Mesodermal cell (in vitro differentiated cells): ENCODE measurements around the gene NHS.
"Not testable (repeated sequence)": the region's sequence is repeated elsewhere in the genome, so short reads cannot be mapped to it uniquely, and the experiment has no call there.

ENCODE experiments used
- H3K27ac ChIP-seq: 2 replicates; pipeline ENCODE4 v1.7.0; 2013; ENCODE audit warnings: mild to moderate bottlenecking, low read depth, low read length, moderate library complexity; ENCODE audit not compliant: severe bottlenecking
- H3K36me3 ChIP-seq: 2 replicates; pipeline ENCODE4 v1.7.1; 2013; ENCODE audit warnings: mild to moderate bottlenecking, low read length, moderate library complexity; ENCODE audit not compliant: control insufficient read depth, insufficient read depth
- H3K4me1 ChIP-seq: one replicate; pipeline ENCODE4 v1.7.1; 2013; ENCODE audit warnings: mild to moderate bottlenecking, low read length; ENCODE audit not compliant: insufficient read depth, control insufficient read depth, poor library complexity, severe bottlenecking
- H3K4me3 ChIP-seq: 2 replicates; pipeline ENCODE4 v1.7.0; 2013; ENCODE audit warnings: low read length, control low read depth, mild to moderate bottlenecking; ENCODE audit not compliant: insufficient read depth, poor library complexity, severe bottlenecking; ENCODE audit errors: extremely low read depth
- H3K9me3 ChIP-seq: 2 replicates; pipeline ENCODE4 v1.7.1; 2013; ENCODE audit warnings: mild to moderate bottlenecking, low read length, moderate library complexity; ENCODE audit not compliant: control insufficient read depth
- WGBS, 2 experiments: methylation state at CpG; one replicate each; pipeline ENCODE4 v1.1.5; 2013; ENCODE audit warnings: missing lambda C conversion rate in 2 of 2; ENCODE audit not compliant: insufficient coverage in 2 of 2; 5-methylcytosine and 5-hydroxymethylcytosine counted together

Gene NHS

DNA sequence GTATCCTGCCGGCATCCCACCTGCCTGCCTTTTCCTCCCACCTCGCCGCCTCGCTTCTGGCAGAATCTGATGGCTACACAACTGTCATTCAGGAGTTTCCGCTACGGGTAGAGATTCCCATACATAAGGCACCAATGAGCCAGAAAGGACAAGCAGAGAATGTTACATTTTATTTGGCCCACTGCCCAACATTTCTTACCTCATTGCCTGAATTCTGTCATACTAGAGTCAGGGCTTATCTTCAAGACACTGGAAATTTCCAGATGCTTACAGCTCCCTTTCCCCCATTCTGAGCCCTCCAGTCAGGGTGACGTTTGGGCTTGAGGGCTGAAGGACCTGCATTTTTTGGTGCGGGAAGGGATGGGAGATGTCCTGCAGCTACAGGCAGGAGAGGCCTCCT lies 113.0 kb downstream of the NHS start:
- no peak overlapping the region for H3K27ac ChIP-seq
- H3K4me1 ChIP-seq: no peaks in the 10 kb centered on the region
- H3K36me3 ChIP-seq: no peaks in the 10 kb centered on the region
- WGBS, 2 experiments: 93 to 100% methylated on average over 1 to 3 of the region's 8 CpGs
- no peak overlapping the region for H3K4me3 ChIP-seq
- H3K9me3 ChIP-seq: no peaks in the 10 kb centered on the region

DNA sequence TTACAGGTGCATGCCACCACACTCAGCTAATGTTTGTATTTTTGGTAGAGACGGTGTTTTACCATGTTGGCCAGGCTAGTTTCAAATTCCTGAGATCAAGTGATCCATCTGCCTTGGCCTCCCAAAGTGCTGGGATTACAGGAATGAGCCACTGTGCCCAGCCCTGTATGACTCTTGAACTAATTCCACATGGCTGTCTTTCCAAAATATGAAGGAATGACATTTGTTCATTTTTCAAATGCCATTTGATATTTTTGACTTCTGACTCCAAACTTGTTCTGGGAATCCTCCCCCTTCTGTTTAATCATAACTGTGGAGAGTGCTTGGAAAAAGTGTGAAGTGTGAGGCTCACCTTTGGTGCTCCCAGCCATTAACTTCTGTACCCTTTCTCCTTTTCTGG lies 119.2 kb downstream of the NHS start:
- H3K4me3 ChIP-seq: no peak overlapping the region
- 100% methylated on average over 1 of the region's 1 CpG; no CpG with 5 or more reads in 1 of the 2 experiments for whole genome bisulfite sequencing, 2 experiments

DNA sequence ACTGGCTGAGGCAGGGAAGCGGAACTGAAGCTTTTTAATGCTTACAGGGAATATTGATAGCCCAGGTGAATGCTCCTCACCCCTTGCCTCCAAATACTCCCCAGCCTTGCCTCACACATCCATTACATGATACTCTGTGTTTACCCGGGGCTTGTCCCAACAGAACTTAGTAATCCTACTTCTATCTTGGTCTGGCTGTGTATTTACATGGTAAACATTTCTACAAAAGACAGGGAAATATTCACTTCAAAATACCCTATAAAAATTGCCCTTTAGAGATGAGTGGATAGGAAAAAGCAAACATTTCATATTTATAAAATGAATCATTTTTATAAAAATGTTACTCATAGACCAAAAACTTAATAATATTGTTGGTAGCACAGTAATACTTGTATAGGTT lies 120.1 kb downstream of the NHS start:
- Histone ChIP-seq H3K36me3 (no peaks in the 10 kb centered on the region), H3K4me3 (no peak overlapping the region), H3K4me1 (no peaks in the 10 kb centered on the region), H3K9me3 (no peaks in the 10 kb centered on the region), H3K27ac (no peak overlapping the region)
- WGBS, 2 experiments: no CpG with 5 or more reads among the region's 2 CpGs

More for the DNA sequence above, 119.2 kb downstream of the NHS start:
- H3K4me1 ChIP-seq: no peaks in the 10 kb centered on the region
- no peaks in the 10 kb centered on the region for H3K36me3 ChIP-seq
- H3K27ac ChIP-seq: no peak overlapping the region
- no peaks in the 10 kb centered on the region for H3K9me3 ChIP-seq

DNA sequence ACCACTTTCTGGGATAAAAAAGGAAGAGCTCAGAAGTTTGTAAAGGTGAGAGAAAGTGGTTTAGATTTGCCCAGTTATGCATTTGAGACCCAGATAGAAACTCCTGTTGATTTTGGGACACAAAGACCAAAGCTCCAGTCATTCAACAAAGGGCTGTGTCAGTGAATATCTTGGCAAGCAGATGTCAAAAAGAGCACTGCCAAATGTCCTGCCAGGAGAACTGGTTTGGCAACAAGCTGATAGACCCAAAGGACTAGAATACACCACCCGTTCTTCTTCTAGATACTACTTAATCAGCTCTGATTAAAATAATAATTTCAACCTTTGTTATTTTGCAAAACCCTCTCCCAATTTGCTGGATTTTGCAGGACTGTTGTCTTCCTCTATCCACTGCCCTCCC lies 121.4 kb downstream of the NHS start:
- H3K36me3 ChIP-seq: no peaks in the 10 kb centered on the region
- no peaks in the 10 kb centered on the region for H3K9me3 ChIP-seq
- no peak overlapping the region for H3K4me3 ChIP-seq
- no peak overlapping the region for H3K27ac ChIP-seq
- WGBS, 2 experiments: no CpG with 5 or more reads among the region's 1 CpG
- H3K4me1 ChIP-seq: no peaks in the 10 kb centered on the region

DNA sequence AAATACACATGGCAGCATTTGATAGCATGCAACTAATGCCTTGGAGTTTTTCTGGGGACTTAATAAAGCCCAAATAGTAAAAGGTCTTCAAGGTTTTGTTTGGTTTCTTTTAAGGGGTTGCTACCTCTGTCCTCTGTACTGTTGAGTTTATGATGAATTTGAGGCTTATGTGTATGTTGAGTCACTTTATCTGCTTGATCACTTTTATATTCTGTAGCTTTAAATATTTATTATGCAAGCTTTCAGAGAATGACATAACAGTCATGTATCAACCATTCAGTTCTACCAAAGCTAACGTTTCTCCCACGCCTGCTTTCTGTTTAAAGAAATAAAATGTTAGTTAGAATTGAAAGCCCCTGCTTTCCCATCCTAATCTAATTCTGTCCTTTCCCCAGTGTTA lies 122.2 kb downstream of the NHS start:
- Histone ChIP-seq H3K9me3 (no peaks in the 10 kb centered on the region), H3K36me3 (no peaks in the 10 kb centered on the region)
- no CpG with 5 or more reads among the region's 2 CpGs for WGBS, 2 experiments

DNA sequence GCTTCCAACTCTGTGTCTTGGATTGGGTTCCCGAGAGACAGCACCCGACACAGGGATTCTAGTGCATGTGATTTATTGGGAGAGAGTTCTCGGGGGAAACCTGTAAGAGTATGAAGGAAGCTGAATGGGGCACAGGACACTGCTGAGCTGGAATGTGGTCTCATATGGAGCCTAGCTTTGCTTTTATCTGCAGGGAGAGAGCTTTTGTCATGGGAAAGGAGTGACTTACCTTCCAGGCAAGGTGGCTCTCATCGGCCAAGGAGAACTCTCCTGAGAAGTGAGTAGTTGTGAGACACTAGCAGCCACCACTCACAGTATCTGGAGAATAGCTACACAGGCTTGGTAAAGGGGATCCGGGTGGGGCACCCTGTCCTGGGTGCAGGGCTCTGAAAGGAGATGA lies 124.5 kb downstream of the NHS start:
- no peaks in the 10 kb centered on the region for H3K9me3 ChIP-seq
- WGBS, 2 experiments: 67% methylated on average over 1 of the region's 5 CpGs; no CpG with 5 or more reads in 1 of the 2 experiments
- no peak overlapping the region for H3K4me3 ChIP-seq
- no peaks in the 10 kb centered on the region for H3K4me1 ChIP-seq
- H3K36me3 ChIP-seq: no peaks in the 10 kb centered on the region
- peak overlapping the region; percentile 59 for H3K27ac ChIP-seq

More for the DNA sequence above, 122.2 kb downstream of the NHS start:
- Histone ChIP-seq H3K4me1 (no peaks in the 10 kb centered on the region), H3K27ac (no peak overlapping the region), H3K4me3 (no peak overlapping the region)

DNA sequence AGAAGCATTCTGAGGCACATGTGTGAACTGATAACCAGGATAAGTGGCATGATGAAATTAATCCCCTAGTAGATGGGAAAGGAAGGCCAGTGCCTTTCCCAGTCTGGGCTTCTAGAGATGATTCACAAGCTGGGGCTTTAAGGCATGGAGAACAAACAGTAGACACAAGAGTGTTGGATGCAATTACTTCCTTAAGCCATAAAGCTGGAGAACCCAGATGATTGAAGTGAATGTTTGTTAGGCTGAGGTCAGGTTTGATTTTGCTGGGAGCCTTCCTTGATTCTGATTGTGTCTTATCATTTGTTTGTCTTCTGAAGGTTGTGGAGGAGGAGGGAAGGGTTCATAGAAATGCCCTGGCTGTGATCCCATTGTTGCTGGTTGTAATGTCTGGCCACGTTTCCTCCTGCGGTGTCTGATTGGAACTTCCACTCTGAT lies 125.2 kb downstream of the NHS start:
- Histone ChIP-seq H3K4me1 (no peaks in the 10 kb centered on the region), H3K9me3 (no peaks in the 10 kb centered on the region), H3K36me3 (no peaks in the 10 kb centered on the region), H3K4me3 (no peak overlapping the region), H3K27ac (peak overlapping the region; percentile 69)
- WGBS, 2 experiments: 100% methylated on average over 1 to 2 of the region's 2 CpGs

DNA sequence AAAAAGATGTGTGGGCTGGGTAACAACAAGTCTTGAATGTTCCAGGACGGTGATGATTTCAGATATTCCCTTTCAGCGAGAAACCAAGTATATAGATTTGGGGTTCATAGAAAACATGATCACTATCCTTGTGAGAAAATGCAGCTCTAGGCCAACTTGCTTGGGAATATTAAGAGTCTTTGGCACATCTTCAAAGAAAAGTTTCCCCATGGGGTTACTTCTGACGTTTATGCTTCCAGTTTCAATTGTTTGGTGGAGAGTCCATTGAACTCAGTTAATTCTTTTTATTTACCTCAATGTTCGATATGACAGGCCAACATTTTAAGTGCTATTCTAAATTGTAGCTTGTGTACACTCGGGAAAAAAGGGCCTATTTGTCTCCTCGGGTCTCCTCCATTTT lies 126.7 kb downstream of the NHS start:
- Histone ChIP-seq H3K4me1 (no peaks in the 10 kb centered on the region), H3K9me3 (no peaks in the 10 kb centered on the region), H3K4me3 (no peak overlapping the region), H3K27ac (no peak overlapping the region), H3K36me3 (no peaks in the 10 kb centered on the region)
- WGBS, 2 experiments: no CpG with 5 or more reads among the region's 6 CpGs

DNA sequence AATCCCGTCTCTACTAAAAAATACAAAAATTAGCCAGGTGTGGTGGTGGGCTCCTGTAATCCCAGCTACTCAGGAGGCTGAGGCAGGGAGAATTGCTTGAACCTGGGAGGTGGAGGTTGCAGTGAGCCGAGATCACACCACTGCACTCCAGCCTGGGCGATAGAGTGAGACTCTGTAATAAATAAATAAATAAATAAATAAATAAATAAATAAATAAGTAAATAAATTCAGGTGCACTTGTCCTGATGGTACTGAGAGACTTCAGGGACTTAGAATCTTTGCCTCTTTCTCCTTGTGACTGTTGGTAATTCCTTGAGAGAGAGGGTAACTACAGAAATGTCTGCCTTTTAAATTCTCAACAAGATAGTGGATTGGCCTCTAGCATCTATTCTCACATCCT lies 131.4 kb downstream of the NHS start:
- not testable (repeated sequence) for H3K4me3 ChIP-seq, H3K36me3 ChIP-seq, H3K27ac ChIP-seq, H3K9me3 ChIP-seq, H3K4me1 ChIP-seq
- WGBS, 2 experiments: no CpG with 5 or more reads among the region's 3 CpGs

DNA sequence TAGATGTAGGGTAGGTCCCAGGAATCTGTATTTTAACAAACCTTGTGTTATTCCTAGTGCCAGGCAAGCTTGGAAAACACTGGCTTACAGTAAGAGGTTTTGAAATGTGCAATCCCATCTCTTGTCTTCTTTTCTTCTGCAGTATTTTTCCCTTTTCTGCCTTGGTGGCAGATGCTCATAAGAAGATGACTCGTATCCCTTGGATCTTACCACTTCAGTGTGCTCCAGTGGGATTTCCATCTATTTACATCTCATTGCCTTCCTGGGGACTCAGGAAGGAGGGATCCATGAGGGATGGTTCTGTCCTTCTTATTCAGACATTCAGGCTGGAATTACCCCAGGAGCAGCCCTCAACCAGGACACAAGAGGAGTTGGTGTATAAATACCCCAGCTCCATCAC lies 136.6 kb downstream of the NHS start:
- 86% methylated on average over 1 of the region's 1 CpG; no CpG with 5 or more reads in 1 of the 2 experiments for WGBS, 2 experiments
- Histone ChIP-seq H3K4me1 (peaks cover 5% of the 10 kb centered on the region), H3K9me3 (no peaks in the 10 kb centered on the region), H3K4me3 (no peak overlapping the region), H3K27ac (peak overlapping the region; percentile 5), H3K36me3 (no peaks in the 10 kb centered on the region)

DNA sequence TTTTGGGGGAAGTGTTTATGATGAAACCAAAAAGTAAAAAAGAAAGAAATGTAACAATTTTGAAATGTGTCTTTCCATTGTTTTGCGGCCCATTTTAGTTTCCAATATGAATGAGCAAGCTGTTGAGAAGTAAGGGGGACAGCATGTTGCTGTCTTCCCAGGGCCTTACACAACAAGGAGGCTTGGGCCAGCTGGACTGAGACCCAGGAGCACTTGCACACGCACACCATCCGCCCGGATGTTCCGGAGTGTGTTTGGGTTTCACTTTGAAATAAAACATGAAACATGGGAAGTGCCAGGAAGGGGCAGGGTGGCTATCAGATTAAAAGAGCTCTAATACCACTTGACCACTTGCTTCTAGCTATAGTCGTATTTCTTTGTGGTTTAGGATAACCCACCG lies 144.4 kb downstream of the NHS start:
- WGBS, 2 experiments: 100% methylated on average over 1 to 3 of the region's 7 CpGs
- Histone ChIP-seq H3K36me3 (no peaks in the 10 kb centered on the region), H3K4me3 (no peak overlapping the region), H3K4me1 (no peaks in the 10 kb centered on the region), H3K27ac (no peak overlapping the region), H3K9me3 (no peaks in the 10 kb centered on the region)
